ENCODE data around the gene SMU1. TPM values are rescaled to one million over a fixed set of nuclear protein-coding genes. Genes with fewer than 3 reads are reported as not detected.

The SMU1 gene
- total RNA-seq, 3 donors from 2014 or later = 15.5 to 23.6 (median 17.1) TPM

GRCh38 chr9:33105959-33106358 lies 29.5 kb upstream of the SMU1 start:
- Histone ChIP-seq H3K9me3 (no peaks in the 10 kb centered on the region), H3K4me3 (no peak overlapping the region), H3K36me3 (ENCODE audit: low read depth) (no peaks in the 10 kb centered on the region), H3K4me1 (ENCODE audit: low read depth) (no peaks in the 10 kb centered on the region)
- intact Hi-C loops (cut with DNase I, micrococcal nuclease) = no loop called here
- no peak for TF ChIP-seq CTCF (IDR thresholded peaks at IDR 0.05)
- DNase-seq = no peak
- ATAC-seq = no peak

GRCh38 chr9:33105504-33105903 lies 29.0 kb upstream of the SMU1 start:
- H3K36me3 ChIP-seq (ENCODE audit: low read depth) = no peaks in the 10 kb centered on the region
- TF ChIP-seq CTCF (IDR thresholded peaks at IDR 0.05) = no peak
- H3K4me3 ChIP-seq = no peak overlapping the region
- no peaks in the 10 kb centered on the region for H3K9me3 ChIP-seq
- ATAC-seq = no peak
- intact Hi-C loops (cut with DNase I, micrococcal nuclease) = no loop called here
- no peak for DNase-seq
- no peaks in the 10 kb centered on the region for H3K4me1 ChIP-seq (ENCODE audit: low read depth)

GRCh38 chr9:33104401-33104800 lies 27.9 kb upstream of the SMU1 start:
- intact Hi-C loops (cut with DNase I, micrococcal nuclease) = no loop called here
- DNase-seq (no peak), ATAC-seq (no peak)
- TF ChIP-seq CTCF (IDR thresholded peaks at IDR 0.05) = no peak
- Histone ChIP-seq H3K36me3 (ENCODE audit: low read depth) (no peaks in the 10 kb centered on the region), H3K9me3 (no peaks in the 10 kb centered on the region), H3K4me3 (no peak overlapping the region), H3K4me1 (ENCODE audit: low read depth) (no peaks in the 10 kb centered on the region)

- Histone ChIP-seq H3K4me3 (no peak overlapping the region), H3K9me3 (no peaks in the 10 kb centered on the region), H3K36me3 (ENCODE audit: low read depth) (no peaks in the 10 kb centered on the region), H3K4me1 (ENCODE audit: low read depth) (no peaks in the 10 kb centered on the region)
- intact Hi-C loops (cut with DNase I, micrococcal nuclease) = no loop called here
- no peak for TF ChIP-seq CTCF (IDR thresholded peaks at IDR 0.05)
- ATAC-seq = no peak
- no peak for DNase-seq
Observed at GRCh38 chr9:33103501-33104281, 27.2 kb upstream of the SMU1 start.

GRCh38 chr9:33102551-33103210 lies 26.2 kb upstream of the SMU1 start:
- no peak for DNase-seq
- no peak for TF ChIP-seq CTCF (IDR thresholded peaks at IDR 0.05)
- Histone ChIP-seq H3K4me3 (no peak overlapping the region), H3K36me3 (ENCODE audit: low read depth) (no peaks in the 10 kb centered on the region), H3K9me3 (no peaks in the 10 kb centered on the region), H3K4me1 (ENCODE audit: low read depth) (no peaks in the 10 kb centered on the region)
- intact Hi-C loops (cut with DNase I, micrococcal nuclease) = no loop called here
- no peak for ATAC-seq
